ENCODE measurements around the gene PLRG1.

PLRG1 gene

DNA sequence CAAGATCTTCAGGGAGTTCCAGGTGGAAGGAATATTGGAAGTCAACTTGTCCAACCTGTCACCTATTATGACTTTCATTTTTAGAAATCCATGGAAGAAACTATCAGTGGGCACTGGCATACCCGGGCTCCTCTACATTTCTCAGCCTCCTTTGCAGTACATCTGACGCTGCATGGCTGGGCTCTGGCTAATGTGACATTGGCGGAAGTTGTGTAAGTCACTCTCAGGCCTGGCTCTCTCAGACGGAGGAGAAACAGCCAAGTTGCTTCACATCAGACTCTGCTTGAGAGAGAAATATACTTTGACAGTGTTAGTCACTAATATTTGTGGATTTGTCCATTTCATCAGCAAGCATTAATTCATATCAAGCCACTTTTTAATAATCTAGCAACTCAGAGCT, 63.1 kb downstream of the PLRG1 start:
- no peak overlapping the region for H3K27ac Mint-ChIP-seq
- peaks cover 36% of the 10 kb centered on the region for H3K27me3 Mint-ChIP-seq
- no peaks in the 10 kb centered on the region for H3K36me3 Mint-ChIP-seq (ENCODE audit: low read depth)
- H3K4me3 Mint-ChIP-seq: no peak overlapping the region
- H3K9me3 Mint-ChIP-seq: no peaks in the 10 kb centered on the region
- peaks cover 17% of the 10 kb centered on the region for H3K4me1 Mint-ChIP-seq (ENCODE audit: low read depth)

DNA sequence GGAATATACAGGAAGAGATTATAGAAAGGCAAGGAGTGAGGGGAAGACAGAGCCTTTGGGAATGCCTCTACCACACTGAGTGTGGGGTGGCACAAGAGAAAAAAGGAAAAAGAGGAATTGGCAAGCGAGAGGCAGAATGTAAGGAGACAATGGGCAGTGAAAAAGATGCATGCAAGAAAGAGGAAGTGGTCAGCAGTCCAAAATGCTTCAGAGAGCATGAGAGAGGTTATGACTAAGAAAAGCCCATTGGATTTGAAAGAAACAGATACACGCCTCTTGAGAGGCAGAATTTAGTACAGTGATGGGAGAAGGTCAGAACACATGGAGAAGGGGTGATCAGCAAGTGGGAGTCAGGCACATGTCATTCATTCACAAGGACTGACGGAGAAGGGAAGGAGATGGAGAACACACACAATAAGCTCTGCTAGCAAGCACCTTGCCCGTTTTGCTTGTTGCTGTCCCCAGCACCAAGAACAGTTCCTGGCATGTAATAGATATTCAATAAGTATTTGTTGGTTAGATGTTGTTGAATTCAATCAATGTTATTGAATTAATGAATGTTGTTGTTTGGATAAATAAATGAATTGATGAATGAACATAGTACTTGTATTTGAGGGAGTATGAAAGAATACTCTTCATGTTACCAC, 65.0 kb downstream of the PLRG1 start:
- Mint-ChIP-seq H3K4me3 (no peak overlapping the region), H3K4me1 (ENCODE audit: low read depth) (no peaks in the 10 kb centered on the region), H3K27me3 (peaks cover 20% of the 10 kb centered on the region), H3K36me3 (ENCODE audit: low read depth) (no peaks in the 10 kb centered on the region), H3K9me3 (no peaks in the 10 kb centered on the region), H3K27ac (no peak overlapping the region)

Data from stimulated activated naive CD8-positive, alpha-beta T cell treated with anti-CD3 and anti-CD28 coated beads, Interleukin-15, Interleukin-2, amounts not matched to agents 100 ng/mL and 50 ng/mL, for 24 hours (primary cell).